ENCODE measurements around the gene ATXN10. TPM values are rescaled to one million over a fixed set of nuclear protein-coding genes. Genes with fewer than 3 reads are reported as not detected.

ATXN10 gene
- total and polyA plus RNA-seq, 2 of the 8 experiments (the other 6 are each of a cell fraction or from before 2014, with no cell fraction given), result 134 to 210 TPM

DNA sequence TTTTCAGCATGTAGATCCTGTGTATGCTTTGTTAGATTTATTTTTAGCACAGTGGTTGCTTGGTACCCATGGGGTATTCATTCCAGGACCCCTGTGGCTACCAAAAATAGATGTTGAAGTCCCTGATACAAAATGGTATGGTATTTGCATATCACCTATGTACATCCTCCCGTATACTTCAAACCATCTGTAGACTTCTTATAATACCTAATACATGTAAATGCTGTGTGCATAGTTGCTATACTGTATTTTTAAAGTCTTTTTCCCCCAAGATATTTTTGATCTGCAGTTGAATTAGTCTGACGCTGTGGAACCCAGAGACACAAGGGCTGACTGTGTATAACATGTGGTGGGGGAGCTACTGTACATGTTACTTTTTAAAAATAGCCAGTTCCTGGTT, 101.1 kb downstream of the ATXN10 start:
- no peak overlapping the region for H3K23ac ChIP-seq (ENCODE audit: insufficient read length)
- FAIRE-seq, result no peak
- ChIA-PET CTCF (ENCODE audit: partially characterized antibody) (interaction anchor here (0.9 kb wide), 1 partner anchor 92 kb away, joined by 3 read pairs; no protein-coding TSS in a partner anchor), POLR2A (ENCODE audit: partially characterized antibody) (interaction anchor here (0.7 kb wide), 1 partner anchor 16 kb away, joined by 3 read pairs; no protein-coding TSS in a partner anchor)
- H3K9ac ChIP-seq (replicated peaks in 1 of 4; ENCODE audit: extremely low read depth in 1 of 4, low read depth in 3 of 4, low read length in 3 of 4), result no peak overlapping the region
- no peak overlapping the region for H3K27ac ChIP-seq (ENCODE audit: low read depth, low read length)
- no peak overlapping the region for H3K4ac ChIP-seq (replicated peaks; ENCODE audit: insufficient read length, low read depth, low read length)
- no peak for DNase-seq (ENCODE audit: low read depth in 1 of 2, low spot score in 2 of 2)
- no peaks in the 10 kb centered on the region for H3K9me3 ChIP-seq (ENCODE audit: insufficient read depth in 2 of 2, low read depth in 1 of 2, low read length in 1 of 2)
- H3K4me1 ChIP-seq (replicated peaks in 1 of 4; ENCODE audit: control insufficient read depth in 3 of 4, insufficient read depth in 4 of 4, low read length in 3 of 4), result peaks cover 2 to 21% (median 8%) of the 10 kb centered on the region in 4 experiments; a peak in 6 of 7 replicates
- no peaks in the 10 kb centered on the region for H3K23me2 ChIP-seq (ENCODE audit: low read depth, low read length)
- H2BK5ac ChIP-seq (ENCODE audit: low read depth, low read length), result no peak overlapping the region
- H2AFZ ChIP-seq (ENCODE audit: low read length), result no peak overlapping the region
- H3K18ac ChIP-seq (ENCODE audit: extremely low read depth, low read length), result no peak overlapping the region
- H2BK12ac ChIP-seq (ENCODE audit: low read depth, low read length), result no peak overlapping the region
- H4K91ac ChIP-seq (replicated peaks; ENCODE audit: insufficient read length, low read length), result no peak overlapping the region
- H2BK120ac ChIP-seq (replicated peaks; ENCODE audit: low read depth, low read length), result no peak overlapping the region
- H2BK15ac ChIP-seq (ENCODE audit: low read length), result no peak overlapping the region
- H2AK5ac ChIP-seq (ENCODE audit: low read depth, low read length), result no peak overlapping the region
- H3K27me3 ChIP-seq (replicated peaks in 1 of 4; ENCODE audit: control insufficient read depth in 3 of 4, extremely low read depth in 1 of 4, insufficient read depth in 3 of 4, low read length in 3 of 4), result no peaks in the 10 kb centered on the region
- no peaks in the 10 kb centered on the region for H3K36me3 ChIP-seq (ENCODE audit: control insufficient read depth in 2 of 4, insufficient read depth in 4 of 4, low read length in 3 of 4)
- H3K4me2 ChIP-seq (ENCODE audit: insufficient read depth in 1 of 2, low read depth in 2 of 2, low read length in 2 of 2), result no peak overlapping the region
- no peaks in the 10 kb centered on the region for H4K20me1 ChIP-seq (replicated peaks in 1 of 2; ENCODE audit: control insufficient read depth in 1 of 2, insufficient read depth in 2 of 2, low read length in 2 of 2)
- H4K5ac ChIP-seq (ENCODE audit: insufficient read length, low read depth, low read length), result no peak overlapping the region
- WGBS, 2 experiments (ENCODE audit: extremely low coverage in 1 of 2, insufficient coverage in 1 of 2, insufficient read length in 1 of 2, insufficient replicate concordance in 2 of 2, low coverage in 1 of 2, low lambda C conversion rate in 2 of 2, missing lambda C conversion rate in 1 of 2), result 85% methylated on average over 2 of the region's 2 CpGs; no CpG with 5 or more reads in 1 of the 2 experiments
- H3K79me2 ChIP-seq (ENCODE audit: control insufficient read depth in 1 of 2, insufficient read depth in 2 of 2, low read length in 2 of 2), result peaks cover 0 to 32% of the 10 kb centered on the region in 2 experiments; a peak in 2 of 4 replicates
- no peak overlapping the region for H4K8ac ChIP-seq (ENCODE audit: extremely low read depth, insufficient read depth, low read length)
- H3K56ac ChIP-seq (replicated peaks; ENCODE audit: insufficient read length, low read depth, low read length), result no peak overlapping the region
- H3K4me3 ChIP-seq (ENCODE audit: extremely low read depth in 1 of 4, insufficient read depth in 2 of 4, low read depth in 3 of 4, low read length in 4 of 4), result no peak overlapping the region
- H2BK20ac ChIP-seq (ENCODE audit: low read length), result no peak overlapping the region
- H3K14ac ChIP-seq (ENCODE audit: insufficient read length), result no peak overlapping the region
- no peaks in the 10 kb centered on the region for H3K79me1 ChIP-seq (ENCODE audit: low read depth, low read length)
- TF ChIP-seq EGR1 (IDR thresholded peaks at IDR 0.05; ENCODE audit: borderline replicate concordance, low read depth, low read length) (no peak), MAFK (IDR thresholded peaks at IDR 0.05; ENCODE audit: low read depth, low read length) (no peak), BRCA1 (IDR thresholded peaks at IDR 0.05; ENCODE audit: low read depth, low read length) (no peak), PHF8 (conservative IDR thresholded peaks at IDR 0.05; ENCODE audit: low read depth, low read length) (no peak), TAF7 (optimal IDR thresholded peaks at IDR 0.05; ENCODE audit: borderline replicate concordance, low read depth, low read length) (no peak)
- TF ChIP-seq, protein P1, sequence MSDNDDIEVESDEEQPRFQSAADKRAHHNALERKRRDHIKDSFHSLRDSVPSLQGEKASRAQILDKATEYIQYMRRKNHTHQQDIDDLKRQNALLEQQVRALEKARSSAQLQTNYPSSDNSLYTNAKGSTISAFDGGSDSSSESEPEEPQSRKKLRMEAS (IDR thresholded peaks at IDR 0.05), result no peak

All from H1 (cell line).